Ascending aorta (tissue), 2 donors: ENCODE results near the gene MAP2K4. TPM values are rescaled to one million over a fixed set of nuclear protein-coding genes. Genes with fewer than 3 reads are reported as not detected.

Experiments
- DNase-seq, 2 donors: peaks; one replicate each; pipeline ENCODE4 v3.0.0-alpha.2; 2019; ENCODE audit warnings: low spot score in 2 of 2
- H3K27ac ChIP-seq, 2 donors: fragments of 200-600 bp; sonication (generic); one replicate each; pipeline ENCODE4 v1.5.1; 2016 to 2017; ENCODE audit warnings: mild to moderate bottlenecking in 1 of 2
- H3K27me3 ChIP-seq: fragments of 200-600 bp; sonication (generic); one replicate; pipeline ENCODE4 v1.5.1; 2017
- H3K36me3 ChIP-seq, 2 donors: fragments of 200-600 bp; sonication (generic); one replicate each; pipeline ENCODE4 v1.5.1; 2016
- H3K4me1 ChIP-seq, 2 donors: fragments of 200-600 bp; sonication (generic); one replicate each; pipeline ENCODE4 v1.5.1; 2016 to 2017; ENCODE audit warnings: mild to moderate bottlenecking in 1 of 2
- H3K4me3 ChIP-seq, 2 donors: fragments of 200-600 bp; sonication (generic); one replicate each; pipeline ENCODE4 v1.5.1; 2016 to 2017; ENCODE audit warnings: mild to moderate bottlenecking in 1 of 2
- H3K9me3 ChIP-seq, 2 donors: fragments of 200-600 bp; sonication (generic); one replicate each; pipeline ENCODE4 v1.5.1; 2016
- intact Hi-C: fragments of 100-400 bp; cut with DNase I; formaldehyde crosslinking; loops from one replicate; pipeline ENCODE4 v1.15.1; 2023
- total RNA-seq: library from RNA; depleted of rRNA; stranded (reverse); fragments of >200 nt; gene quantifications from one replicate; pipeline ENCODE4 v1.1.0, GENCODE V29; 2016
- TF ChIP-seq, protein P1 (sequence below), 3 experiments: fragments of 200-600 bp in 2 of 3; fragments of 450-650 bp in 1 of 3; sonication (generic) in 2 of 3; IDR thresholded peaks; one replicate each; pipeline ENCODE4 v1.5.1; 2016 to 2019; ENCODE audit warnings: antibody characterized with exemption in 3 of 3, mild to moderate bottlenecking in 1 of 3, moderate library complexity in 1 of 3

The MAP2K4 gene
- total RNA-seq, 1 donor from 2014 or later, result 54.5 TPM

DNA sequence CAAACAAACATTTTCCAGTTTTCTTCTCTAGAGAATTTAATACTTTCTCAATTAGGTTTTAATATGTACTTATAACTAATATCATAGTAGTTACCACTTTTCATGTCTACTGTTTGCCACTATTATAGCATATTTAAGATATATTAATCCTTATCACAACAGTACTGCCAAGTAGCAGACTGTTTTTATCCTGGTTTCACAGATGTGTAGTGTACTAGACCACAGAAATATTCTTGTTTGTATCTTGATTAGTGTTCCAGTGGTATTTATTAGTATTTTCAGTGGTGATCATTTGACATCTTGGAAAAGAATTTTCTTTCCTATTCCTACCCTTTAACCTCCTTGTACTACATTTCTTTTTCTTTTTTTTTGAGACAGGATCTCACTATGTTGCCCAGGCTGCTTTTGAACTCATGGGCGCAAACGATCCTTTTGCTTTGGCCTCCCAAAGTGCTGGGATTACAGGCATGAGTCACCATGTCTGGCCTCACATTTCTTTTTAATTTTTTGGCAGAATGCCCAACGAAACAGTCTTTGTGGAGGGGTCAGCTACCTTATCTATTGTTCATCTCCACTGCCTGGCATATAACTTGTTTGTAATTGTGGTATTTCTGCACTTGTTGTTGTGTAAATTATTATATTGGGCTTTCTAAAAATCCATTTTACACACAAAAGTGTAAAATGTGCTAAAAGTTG, 27.2 kb downstream of the MAP2K4 start:
- no peak for DNase-seq
- no peaks in the 10 kb centered on the region for H3K27me3 ChIP-seq
- no peak overlapping the region for H3K27ac ChIP-seq
- intact Hi-C loops, result no loop called here
- peaks cover 0 to 28% of the 10 kb centered on the region in 2 donors for H3K4me1 ChIP-seq
- no peak overlapping the region for H3K4me3 ChIP-seq
- TF ChIP-seq, protein P1, sequence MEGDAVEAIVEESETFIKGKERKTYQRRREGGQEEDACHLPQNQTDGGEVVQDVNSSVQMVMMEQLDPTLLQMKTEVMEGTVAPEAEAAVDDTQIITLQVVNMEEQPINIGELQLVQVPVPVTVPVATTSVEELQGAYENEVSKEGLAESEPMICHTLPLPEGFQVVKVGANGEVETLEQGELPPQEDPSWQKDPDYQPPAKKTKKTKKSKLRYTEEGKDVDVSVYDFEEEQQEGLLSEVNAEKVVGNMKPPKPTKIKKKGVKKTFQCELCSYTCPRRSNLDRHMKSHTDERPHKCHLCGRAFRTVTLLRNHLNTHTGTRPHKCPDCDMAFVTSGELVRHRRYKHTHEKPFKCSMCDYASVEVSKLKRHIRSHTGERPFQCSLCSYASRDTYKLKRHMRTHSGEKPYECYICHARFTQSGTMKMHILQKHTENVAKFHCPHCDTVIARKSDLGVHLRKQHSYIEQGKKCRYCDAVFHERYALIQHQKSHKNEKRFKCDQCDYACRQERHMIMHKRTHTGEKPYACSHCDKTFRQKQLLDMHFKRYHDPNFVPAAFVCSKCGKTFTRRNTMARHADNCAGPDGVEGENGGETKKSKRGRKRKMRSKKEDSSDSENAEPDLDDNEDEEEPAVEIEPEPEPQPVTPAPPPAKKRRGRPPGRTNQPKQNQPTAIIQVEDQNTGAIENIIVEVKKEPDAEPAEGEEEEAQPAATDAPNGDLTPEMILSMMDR (IDR thresholded peaks at IDR 0.05), result no peak
- H3K36me3 ChIP-seq, result no peaks in the 10 kb centered on the region
- no peaks in the 10 kb centered on the region for H3K9me3 ChIP-seq

DNA sequence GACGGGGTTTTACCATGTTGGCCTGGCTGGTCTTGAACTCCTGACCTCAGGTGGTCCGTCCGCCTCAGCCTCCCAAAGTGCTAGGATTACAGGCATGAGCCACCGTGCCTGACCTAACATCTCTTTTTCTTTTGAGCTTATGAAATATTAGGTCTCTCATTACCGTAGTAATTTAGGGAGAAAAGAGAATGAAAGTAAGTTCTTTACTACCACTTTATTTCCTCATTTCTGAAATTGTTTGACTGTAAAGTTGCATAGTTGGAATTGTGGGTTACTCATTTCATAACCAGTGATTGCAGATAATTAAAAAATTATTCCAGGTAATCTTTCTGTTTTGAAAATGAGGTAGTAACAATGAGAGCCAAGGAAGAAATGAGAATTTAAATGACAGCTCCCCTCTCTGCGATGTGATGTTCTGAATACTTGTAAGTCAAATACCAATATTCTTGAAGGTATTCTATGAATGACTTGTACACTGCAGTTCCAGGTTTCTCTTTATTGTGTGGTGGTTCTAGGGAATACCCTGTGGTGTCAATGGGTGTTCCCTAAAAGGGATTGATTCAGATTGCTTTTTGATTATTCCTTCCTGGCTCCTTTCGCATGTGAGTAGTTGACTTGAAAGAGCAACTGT, 28.3 kb downstream of the MAP2K4 start:
- H3K9me3 ChIP-seq, result no peaks in the 10 kb centered on the region
- peaks cover 0 to 28% of the 10 kb centered on the region in 2 donors for H3K4me1 ChIP-seq
- H3K27me3 ChIP-seq, result no peaks in the 10 kb centered on the region
- no peak for DNase-seq
- H3K27ac ChIP-seq, result no peak overlapping the region
- intact Hi-C loops, result no loop called here
- TF ChIP-seq, protein P1 (IDR thresholded peaks at IDR 0.05), result no peak
- H3K36me3 ChIP-seq, result no peaks in the 10 kb centered on the region
- H3K4me3 ChIP-seq, result no peak overlapping the region

DNA sequence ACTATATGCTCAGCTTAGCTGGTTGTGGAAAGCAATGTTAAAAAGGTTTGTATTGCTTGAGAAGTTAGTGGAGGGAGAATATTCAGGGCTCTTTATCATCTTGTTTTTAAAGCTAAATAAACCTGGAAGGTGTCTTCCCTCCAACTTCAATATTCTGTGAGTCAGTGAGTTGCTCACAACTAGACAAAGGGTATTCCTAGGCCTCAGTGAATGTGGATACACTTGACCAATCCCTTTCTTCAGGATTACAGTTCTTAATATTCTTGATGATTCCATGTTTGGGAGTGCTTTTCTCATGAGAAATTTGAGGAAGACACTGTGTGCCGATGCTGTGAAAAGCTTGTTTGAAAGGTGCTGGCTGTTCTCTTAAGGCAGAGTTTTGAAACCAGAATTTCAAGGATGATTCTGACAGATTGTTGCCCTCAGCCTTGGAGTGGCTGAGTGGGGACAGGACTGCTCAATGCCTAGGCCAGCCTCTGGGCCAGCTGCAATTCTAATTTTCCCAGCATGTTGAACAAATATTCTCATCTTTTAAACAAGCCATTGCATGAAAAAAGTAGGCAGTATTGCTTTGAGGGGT, 30.1 kb downstream of the MAP2K4 start:
- Histone ChIP-seq H3K4me1 (peaks cover 0 to 20% of the 10 kb centered on the region in 2 donors), H3K27me3 (no peaks in the 10 kb centered on the region), H3K4me3 (no peak overlapping the region), H3K36me3 (no peaks in the 10 kb centered on the region), H3K27ac (no peak overlapping the region), H3K9me3 (no peaks in the 10 kb centered on the region)
- TF ChIP-seq, protein P1 (IDR thresholded peaks at IDR 0.05), result no peak
- intact Hi-C loops, result no loop called here
- DNase-seq, result no peak

DNA sequence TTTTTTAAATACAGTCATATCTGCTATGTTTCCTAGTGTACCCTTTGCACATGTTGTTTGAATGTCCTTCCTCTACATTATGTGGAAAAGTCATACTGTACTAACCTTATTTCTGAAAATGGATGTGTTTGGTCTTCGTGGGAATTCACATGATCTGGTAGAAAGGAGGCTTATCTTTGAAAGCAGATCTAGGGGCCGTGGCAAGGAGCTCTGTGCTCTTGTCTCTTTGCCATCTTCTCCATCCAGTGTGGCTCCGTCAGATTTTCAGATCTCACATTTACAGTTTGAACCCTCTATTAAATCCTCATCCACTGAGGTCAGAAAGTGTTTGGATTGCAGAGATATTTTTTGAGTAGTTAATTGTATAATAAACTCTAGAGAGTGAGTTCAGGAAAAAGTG, 32.9 kb downstream of the MAP2K4 start:
- H3K27ac ChIP-seq, result no peak overlapping the region
- no peaks in the 10 kb centered on the region for H3K27me3 ChIP-seq
- DNase-seq, result no peak
- peaks cover 0 to 8% of the 10 kb centered on the region in 2 donors for H3K4me1 ChIP-seq
- no peaks in the 10 kb centered on the region for H3K9me3 ChIP-seq
- H3K36me3 ChIP-seq, result no peaks in the 10 kb centered on the region
- TF ChIP-seq, protein P1 (IDR thresholded peaks at IDR 0.05), result no peak
- intact Hi-C loops, result no loop called here
- H3K4me3 ChIP-seq, result no peak overlapping the region

- Histone ChIP-seq H3K27me3 (no peaks in the 10 kb centered on the region), H3K4me1 (peaks cover 0 to 5% of the 10 kb centered on the region in 2 donors), H3K9me3 (no peaks in the 10 kb centered on the region), H3K27ac (no peak overlapping the region), H3K36me3 (no peaks in the 10 kb centered on the region), H3K4me3 (no peak overlapping the region)
- TF ChIP-seq, protein P1 (IDR thresholded peaks at IDR 0.05), result no peak
- intact Hi-C loops, result no loop called here
- no peak for DNase-seq
These were observed 35.2 kb downstream of the MAP2K4 start for GRCh38 chr17:12055889-12056288.
